Loucy (cell line): ENCODE measurements around the gene FZD2.

Experiments used
- H2AFZ ChIP-seq: fragments of 200-600 bp; sonication (generic); 2 replicates; pipeline ENCODE4 v1.6.0; 2016; ENCODE audit warnings: antibody characterized with exemption, mild to moderate bottlenecking, low read length, moderate library complexity
- H3F3A ChIP-seq: fragments of 200-600 bp; 2 replicates; pipeline ENCODE4 v1.6.0; 2016; ENCODE audit warnings: antibody characterized with exemption, low read depth, mild to moderate bottlenecking
- H3K27me3 ChIP-seq: fragments of 200-600 bp; sonication (generic); 2 replicates; pipeline ENCODE4 v1.6.1; 2014; ENCODE audit warnings: low read length, mild to moderate bottlenecking; ENCODE audit not compliant: insufficient read depth, poor library complexity, severe bottlenecking
- H3K36me3 ChIP-seq: fragments of 200-600 bp; sonication (generic); 2 replicates; pipeline ENCODE4 v1.6.1; 2016; ENCODE audit warnings: low read length; ENCODE audit not compliant: insufficient read depth
- H3K4me1 ChIP-seq: fragments of 200-600 bp; sonication (generic); 2 replicates; pipeline ENCODE4 v1.5.1; 2014; ENCODE audit warnings: low read length, mild to moderate bottlenecking; ENCODE audit not compliant: insufficient read depth, poor library complexity, severe bottlenecking
- H3K4me2 ChIP-seq: fragments of 200-600 bp; sonication (generic); 2 replicates; pipeline ENCODE4 v1.6.0; 2014; ENCODE audit warnings: antibody characterized with exemption, low read length, low read depth, mild to moderate bottlenecking; ENCODE audit not compliant: poor library complexity, severe bottlenecking
- H3K4me3 ChIP-seq: fragments of 200-600 bp; sonication (generic); 2 replicates; pipeline ENCODE4 v1.5.1; 2014; ENCODE audit warnings: low read length, mild to moderate bottlenecking, mixed read lengths; ENCODE audit not compliant: poor library complexity, severe bottlenecking
- H3K79me2 ChIP-seq: fragments of 200-600 bp; sonication (generic); 2 replicates; pipeline ENCODE4 v1.6.1; 2014; ENCODE audit warnings: low read length; ENCODE audit not compliant: insufficient read depth
- H3K9ac ChIP-seq: fragments of 200-600 bp; sonication (generic); 2 replicates; pipeline ENCODE4 v1.6.0; 2014; ENCODE audit warnings: mild to moderate bottlenecking, low read depth, low read length, moderate library complexity; ENCODE audit not compliant: poor library complexity, severe bottlenecking
- H3K9me2 ChIP-seq: fragments of 200-600 bp; sonication (generic); replicated peaks from 2 replicates; pipeline ENCODE4 v1.6.1; 2016; ENCODE audit warnings: low read depth, low read length, mixed read lengths
- H3K9me3 ChIP-seq: fragments of 200-600 bp; sonication (generic); 2 replicates; pipeline ENCODE4 v1.6.1; 2014; ENCODE audit warnings: mild to moderate bottlenecking, antibody characterized with exemption, low read length, low read depth; ENCODE audit not compliant: insufficient read depth
- H4K20me1 ChIP-seq: fragments of 200-600 bp; sonication (generic); 2 replicates; pipeline ENCODE4 v1.6.0; 2014; ENCODE audit warnings: antibody characterized with exemption, low read length, mild to moderate bottlenecking; ENCODE audit not compliant: insufficient read depth, poor library complexity, severe bottlenecking
- CTCF ChIP-seq: fragments of 200-600 bp; sonication (generic); conservative IDR thresholded peaks from 2 replicates; pipeline ENCODE4 v1.5.1; 2014; ENCODE audit warnings: mild to moderate bottlenecking, antibody characterized with exemption, low read length
- EZH2phosphoT487 ChIP-seq: fragments of 200-600 bp; IDR thresholded peaks from 2 replicates; pipeline ENCODE4 v1.6.1; 2018; ENCODE audit warnings: antibody characterized with exemption, mild to moderate bottlenecking, moderate library complexity, borderline replicate concordance

The FZD2 gene

GRCh38 chr17:44558334-44558709 lies 1.0 kb downstream of the FZD2 start:
- Histone ChIP-seq H3K4me2 (peak overlapping the region; percentile 71), H3K9ac (no peak overlapping the region), H3K27me3 (no peaks in the 10 kb centered on the region), H3K36me3 (no peaks in the 10 kb centered on the region), H3K9me2 (no peaks in the 10 kb centered on the region), H3K4me1 (peaks cover 46% of the 10 kb centered on the region), H4K20me1 (peaks cover 5% of the 10 kb centered on the region), H3K4me3 (peak overlapping the region; percentile 80), H3F3A (no peaks in the 10 kb centered on the region), H3K9me3 (no peaks in the 10 kb centered on the region), H2AFZ (no peak overlapping the region), H3K79me2 (peaks cover 30% of the 10 kb centered on the region)
- TF ChIP-seq EZH2phosphoT487 (no peak), CTCF (no peak)

GRCh38 chr17:44558710-44559633 lies 1.7 kb downstream of the FZD2 start:
- Histone ChIP-seq H3F3A (no peaks in the 10 kb centered on the region), H3K9me2 (no peaks in the 10 kb centered on the region), H3K79me2 (peaks cover 30% of the 10 kb centered on the region), H3K9ac (no peak overlapping the region), H3K36me3 (no peaks in the 10 kb centered on the region), H3K27me3 (no peaks in the 10 kb centered on the region), H2AFZ (no peak overlapping the region), H3K4me1 (peaks cover 46% of the 10 kb centered on the region), H3K9me3 (no peaks in the 10 kb centered on the region), H3K4me3 (peak overlapping the region; percentile 80), H4K20me1 (peaks cover 5% of the 10 kb centered on the region), H3K4me2 (peak overlapping the region; percentile 71)
- TF ChIP-seq CTCF = no peak
- no peak for TF ChIP-seq EZH2phosphoT487

- peak overlapping the region; percentile 61 for H3K4me3 ChIP-seq
- H3K27me3 ChIP-seq = no peaks in the 10 kb centered on the region
- no peaks in the 10 kb centered on the region for H3K9me3 ChIP-seq
- H3F3A ChIP-seq = no peaks in the 10 kb centered on the region
- H3K36me3 ChIP-seq = no peaks in the 10 kb centered on the region
- no peaks in the 10 kb centered on the region for H3K9me2 ChIP-seq
- no peak overlapping the region for H2AFZ ChIP-seq
- TF ChIP-seq CTCF (no peak), EZH2phosphoT487 (no peak)
- peaks cover 46% of the 10 kb centered on the region for H3K4me1 ChIP-seq
- H4K20me1 ChIP-seq = peaks cover 5% of the 10 kb centered on the region
- peaks cover 30% of the 10 kb centered on the region for H3K79me2 ChIP-seq
- peak overlapping the region; percentile 71 for H3K4me2 ChIP-seq
- H3K9ac ChIP-seq = peak overlapping the region; percentile 49
These were observed 2.6 kb downstream of the FZD2 start for GRCh38 chr17:44559634-44560554.
